BE2C (cell line): ENCODE measurements around the gene TNFRSF12A.
"Not testable (repeated sequence)": the region's sequence is repeated elsewhere in the genome, so short reads cannot be mapped to it uniquely, and the experiment has no call there.

ENCODE experiments used
- DNase-seq: peaks from one replicate; pipeline ENCODE4 v3.0.0-alpha.2; 2020
- H3K27me3 ChIP-seq: fragments of 250-450 bp; sonication (Bioruptor Pico); 2 replicates; pipeline ENCODE4 v1.5.1; 2020; ENCODE audit warnings: mild to moderate bottlenecking
- H3K36me3 ChIP-seq: fragments of 250-450 bp; sonication (Bioruptor Pico); 2 replicates; pipeline ENCODE4 v1.5.1; 2020; ENCODE audit warnings: mild to moderate bottlenecking
- H3K4me1 ChIP-seq: fragments of 250-450 bp; sonication (Bioruptor Pico); 2 replicates; pipeline ENCODE4 v1.5.1; 2020
- H3K4me3 ChIP-seq: 2 replicates; pipeline ENCODE4 v1.5.1; 2011; ENCODE audit warnings: low read depth, low read length
- H3K9me3 ChIP-seq: fragments of 250-450 bp; sonication (Bioruptor Pico); 2 replicates; pipeline ENCODE4 v1.5.1; 2020
- CTCF ChIP-seq: IDR thresholded peaks from 2 replicates; pipeline ENCODE4 v1.5.1; 2012; ENCODE audit warnings: mild to moderate bottlenecking, low read depth, low read length

The TNFRSF12A gene

GRCh38 chr16:3068487-3068886, 48.3 kb downstream of the TNFRSF12A start:
- Histone ChIP-seq H3K27me3 (no peaks in the 10 kb centered on the region), H3K4me3 (no peak overlapping the region), H3K4me1 (no peaks in the 10 kb centered on the region), H3K9me3 (no peaks in the 10 kb centered on the region; the same call in 1 of the 2 replicates), H3K36me3 (no peaks in the 10 kb centered on the region)
- DNase-seq, result no peak
- no peak for TF ChIP-seq CTCF

GRCh38 chr16:3069146-3069545, 49.0 kb downstream of the TNFRSF12A start:
- H3K9me3 ChIP-seq, H3K4me3 ChIP-seq, H3K36me3 ChIP-seq, H3K4me1 ChIP-seq, DNase-seq, H3K27me3 ChIP-seq: not testable (repeated sequence)

GRCh38 chr16:3070608-3071111, 50.5 kb downstream of the TNFRSF12A start:
- Histone ChIP-seq H3K4me3 (no peak overlapping the region), H3K27me3 (peaks cover 3% of the 10 kb centered on the region; the same call in 1 of the 2 replicates), H3K36me3 (no peaks in the 10 kb centered on the region), H3K4me1 (no peaks in the 10 kb centered on the region), H3K9me3 (no peaks in the 10 kb centered on the region; the same call in 1 of the 2 replicates)
- no peak for TF ChIP-seq CTCF
- no peak for DNase-seq

GRCh38 chr16:3071655-3072054, 51.5 kb downstream of the TNFRSF12A start:
- no peaks in the 10 kb centered on the region for H3K36me3 ChIP-seq
- no peaks in the 10 kb centered on the region for H3K4me1 ChIP-seq
- H3K27me3 ChIP-seq, result peaks cover 11% of the 10 kb centered on the region
- no peak for DNase-seq
- no peak overlapping the region for H3K4me3 ChIP-seq
- no peaks in the 10 kb centered on the region; the same call in 1 of the 2 replicates for H3K9me3 ChIP-seq
- no peak for TF ChIP-seq CTCF
